HG02973 (cell line): ENCODE measurements around the gene ENOSF1.
"Not testable (repeated sequence)": the region's sequence is repeated elsewhere in the genome, so short reads cannot be mapped to it uniquely, and the experiment has no call there.

Source experiments
- ATAC-seq: cut with Tn5 transposase; IDR thresholded peaks from one replicate; pipeline ENCODE4 v1.9.1; 2021; ENCODE audit warnings: moderate library complexity; ENCODE audit not compliant: unreplicated experiment

Gene ENOSF1, protein sequence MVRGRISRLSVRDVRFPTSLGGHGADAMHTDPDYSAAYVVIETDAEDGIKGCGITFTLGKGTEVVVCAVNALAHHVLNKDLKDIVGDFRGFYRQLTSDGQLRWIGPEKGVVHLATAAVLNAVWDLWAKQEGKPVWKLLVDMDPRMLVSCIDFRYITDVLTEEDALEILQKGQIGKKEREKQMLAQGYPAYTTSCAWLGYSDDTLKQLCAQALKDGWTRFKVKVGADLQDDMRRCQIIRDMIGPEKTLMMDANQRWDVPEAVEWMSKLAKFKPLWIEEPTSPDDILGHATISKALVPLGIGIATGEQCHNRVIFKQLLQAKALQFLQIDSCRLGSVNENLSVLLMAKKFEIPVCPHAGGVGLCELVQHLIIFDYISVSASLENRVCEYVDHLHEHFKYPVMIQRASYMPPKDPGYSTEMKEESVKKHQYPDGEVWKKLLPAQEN

DNA sequence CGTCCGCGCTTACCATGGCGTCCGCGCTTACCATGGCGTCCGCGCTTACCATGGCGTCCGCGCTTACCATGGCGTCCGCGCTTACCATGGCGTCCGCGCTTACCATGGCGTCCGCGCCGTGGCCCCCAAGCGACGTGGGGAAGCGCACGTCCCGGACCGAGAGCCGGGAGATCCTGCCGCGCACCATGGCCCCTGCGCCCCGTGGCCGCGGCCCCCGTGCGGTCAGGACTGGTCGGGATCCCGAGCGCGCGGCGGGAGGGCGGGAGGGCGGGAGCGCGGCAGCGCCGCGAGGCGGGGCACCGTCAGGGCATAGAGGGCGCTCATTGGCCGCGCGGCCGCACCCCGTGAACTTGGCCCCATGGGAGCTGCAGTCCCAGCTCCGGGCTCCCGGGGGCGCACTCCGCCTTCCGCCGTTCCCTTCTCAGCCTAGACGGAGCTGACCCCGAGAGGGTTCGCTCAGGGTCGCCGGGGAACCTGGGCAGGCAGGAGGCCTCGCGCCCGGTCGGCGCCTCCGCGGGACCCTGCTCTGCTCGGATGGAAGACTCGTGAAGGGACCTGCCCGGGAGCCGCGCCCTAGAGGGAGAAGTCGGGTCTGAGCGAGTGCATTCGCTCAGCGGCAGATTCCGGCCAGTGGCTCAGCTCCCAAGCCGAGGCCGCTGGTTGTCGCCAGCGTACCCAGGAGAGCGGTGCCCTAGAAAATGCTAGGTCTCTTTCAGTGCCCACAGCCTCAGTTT lies at the start of gene ENOSF1:
ENOSF1 (minus strand) TSS at position 230 of the 734 bp plus-strand sequence; CDS start at position 187, 43 bp downstream.
- ATAC-seq: peak; percentile 89

DNA sequence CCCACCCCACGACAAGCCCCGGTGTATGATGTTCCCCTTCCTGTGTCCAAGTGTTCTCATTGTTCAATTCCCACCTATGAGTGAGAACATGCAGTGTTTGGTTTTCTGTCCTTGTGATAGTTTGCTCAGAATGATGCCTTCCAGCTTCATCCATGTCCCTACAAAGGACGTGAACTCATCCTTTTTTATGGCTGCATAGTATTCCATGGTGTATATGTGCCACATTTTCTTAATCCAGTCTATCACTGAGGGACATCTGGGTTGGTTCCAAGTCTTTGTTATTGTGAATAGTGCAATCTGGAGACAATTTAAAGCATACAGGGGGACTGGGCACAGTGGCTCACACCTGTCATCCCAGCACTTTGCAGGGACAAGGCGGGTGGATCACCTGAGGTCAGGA lies 47.4 kb upstream of the ENOSF1 start:
- ATAC-seq: not testable (repeated sequence)

DNA sequence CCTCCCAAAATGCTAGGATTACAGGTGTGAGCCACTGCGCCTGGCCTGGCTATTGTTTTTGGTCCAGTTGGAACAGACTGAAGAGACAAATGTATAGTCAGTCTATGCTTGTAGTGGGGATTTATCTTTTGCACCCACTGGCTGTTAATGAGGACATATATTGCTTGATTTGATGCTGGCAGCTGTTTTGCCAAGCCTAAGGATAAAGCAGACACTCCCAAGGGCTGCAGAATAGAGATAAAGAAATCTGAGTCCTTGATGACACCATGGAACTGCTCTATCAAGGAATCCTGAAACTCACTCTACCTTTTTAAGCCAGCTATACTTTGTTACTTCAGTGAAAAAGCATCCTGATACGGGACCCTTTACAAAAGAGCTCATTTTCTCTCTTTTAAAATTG lies 43.1 kb upstream of the ENOSF1 start:
- ATAC-seq: no peak

DNA sequence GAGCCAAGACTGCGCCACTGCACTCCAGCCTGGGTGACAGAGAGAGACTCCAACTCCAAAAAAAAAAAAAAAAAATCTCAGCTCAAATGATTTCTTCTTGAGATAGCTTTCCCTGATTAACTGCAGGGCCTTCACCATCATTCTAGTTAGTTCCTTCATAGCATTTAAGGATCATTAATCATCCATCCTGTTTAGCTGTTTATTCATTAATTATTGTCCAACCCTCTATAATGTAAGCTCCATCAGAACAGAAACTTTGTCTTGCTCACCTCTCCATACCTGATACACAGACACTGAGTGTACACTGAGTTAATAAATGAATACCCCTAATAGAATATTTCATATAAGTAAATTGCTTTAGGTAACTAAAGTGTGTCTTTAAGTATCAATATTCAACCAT lies 42.2 kb upstream of the ENOSF1 start:
- ATAC-seq: no peak

GRCh38 chr18:750456-750855 lies 38.0 kb upstream of the ENOSF1 start:
- no peak for ATAC-seq

GRCh38 chr18:744832-745597 lies 32.6 kb upstream of the ENOSF1 start:
- no peak for ATAC-seq

DNA sequence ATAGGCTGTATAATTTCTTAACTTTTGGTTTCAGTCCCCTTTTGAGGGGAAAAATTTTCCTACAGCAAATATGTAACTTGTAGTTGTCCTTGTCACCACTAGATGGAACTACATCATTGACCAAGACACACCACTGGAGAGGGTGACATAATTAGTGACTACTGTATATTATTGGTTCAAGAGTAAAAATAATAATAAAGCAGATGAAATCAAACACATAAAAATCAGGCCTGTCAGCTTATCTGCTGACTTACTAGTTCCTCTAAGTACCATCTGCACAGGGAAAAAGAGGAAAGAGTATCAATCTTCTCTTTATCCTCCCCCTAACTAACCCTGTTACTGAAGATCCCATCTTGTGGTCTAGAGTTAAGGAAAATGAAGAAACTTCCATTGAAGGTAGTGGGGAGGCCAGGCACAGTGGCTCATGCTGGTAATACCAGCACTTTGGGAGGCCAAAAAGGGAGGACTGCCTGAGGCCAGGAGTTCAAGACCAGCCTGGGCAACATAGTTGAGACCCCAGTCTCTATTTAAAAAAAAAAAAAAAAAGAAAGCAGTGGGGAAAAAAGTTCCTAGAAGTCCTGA lies 29.6 kb upstream of the ENOSF1 start:
- ATAC-seq: peak; percentile 85

- ATAC-seq: no peak
Measured at GRCh38 chr18:732371-732770, 19.9 kb upstream of the ENOSF1 start.

GRCh38 chr18:731185-731584 lies 18.8 kb upstream of the ENOSF1 start:
- ATAC-seq: no peak

DNA sequence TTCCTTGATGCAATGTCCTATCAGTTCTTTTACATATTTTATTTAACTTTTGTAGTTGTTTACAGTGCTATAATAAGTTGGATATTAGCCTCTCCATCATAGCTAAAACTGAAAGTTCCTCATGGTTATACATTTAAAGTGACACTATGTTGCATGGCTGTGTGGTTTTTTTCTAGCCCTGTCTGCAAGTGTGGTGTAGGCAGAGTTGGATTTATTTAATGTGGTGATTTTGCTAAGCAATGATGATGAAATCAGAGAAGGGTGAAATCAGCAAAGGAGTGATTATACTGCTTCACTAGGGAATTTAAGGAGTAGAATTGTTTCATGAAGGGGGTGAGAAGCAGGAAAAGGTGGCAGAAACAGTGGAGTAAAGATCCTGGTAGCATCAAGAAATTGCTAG lies 18.3 kb upstream of the ENOSF1 start:
- ATAC-seq: no peak

GRCh38 chr18:730120-730519 lies 17.7 kb upstream of the ENOSF1 start:
- not testable (repeated sequence) for ATAC-seq

- ATAC-seq: no peak
Measured at GRCh38 chr18:725646-726045, 13.2 kb upstream of the ENOSF1 start.

DNA sequence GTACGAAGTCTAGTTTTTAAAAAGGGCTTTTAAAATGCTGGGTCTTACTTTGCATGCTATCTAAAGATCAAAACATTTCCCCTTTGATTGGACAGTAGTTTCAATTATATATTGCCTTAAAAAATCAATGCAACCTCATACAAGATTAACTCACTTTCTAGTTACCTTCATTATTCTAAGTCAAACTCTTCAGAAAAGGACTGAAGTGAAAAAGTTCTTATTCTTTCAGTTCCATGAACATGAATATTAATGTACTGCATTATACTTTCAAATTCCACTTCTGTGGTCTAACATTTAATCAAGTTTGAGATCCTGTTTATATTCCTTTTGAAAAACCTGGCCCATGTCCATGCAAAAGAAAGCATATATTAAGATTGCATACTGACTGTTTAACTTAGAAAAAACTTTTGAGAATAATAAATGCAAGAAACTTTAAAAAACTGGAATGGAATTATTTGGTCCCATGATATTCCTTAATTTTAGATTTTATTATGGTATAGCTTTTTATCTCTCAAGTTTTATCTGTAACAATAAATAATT lies 11.2 kb upstream of the ENOSF1 start:
- no peak for ATAC-seq

DNA sequence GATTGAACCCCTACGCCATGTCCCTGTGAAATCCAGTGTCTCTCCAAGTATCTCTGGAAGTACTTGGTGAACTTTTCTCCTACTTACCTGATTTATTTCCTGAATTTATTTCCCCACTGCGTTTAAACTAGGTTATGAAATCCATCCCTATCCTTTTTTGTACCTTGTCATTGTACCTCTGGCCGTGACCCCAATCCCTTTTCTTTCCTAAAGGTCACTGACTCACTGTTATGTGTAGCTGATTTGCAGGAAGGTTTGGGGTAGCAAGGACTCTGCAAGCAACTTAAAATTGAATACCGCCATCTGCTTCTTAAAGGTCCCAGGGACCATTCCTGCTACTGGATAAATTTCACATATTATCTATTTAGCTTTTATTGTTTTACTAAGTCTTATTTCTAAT lies 4.6 kb upstream of the ENOSF1 start:
- no peak for ATAC-seq

DNA sequence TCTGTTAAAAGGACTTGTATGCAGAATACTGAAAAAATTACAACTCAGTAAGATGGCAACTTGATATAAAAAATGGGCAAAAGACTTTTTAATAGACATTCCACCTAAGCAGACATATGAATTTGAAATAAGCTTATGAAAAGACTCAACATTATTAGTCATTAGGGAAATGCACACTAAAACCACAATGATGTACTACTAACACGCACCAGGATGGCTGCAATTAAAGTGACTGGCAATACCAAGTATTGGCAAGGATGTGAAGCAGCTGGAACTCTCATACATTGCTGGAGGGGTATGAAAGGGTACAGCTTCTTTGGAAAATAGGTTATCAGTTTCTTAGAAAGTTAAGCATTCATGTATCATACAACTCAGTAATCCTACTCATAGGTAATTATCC lies 3.2 kb upstream of the ENOSF1 start:
- ATAC-seq: no peak

GRCh38 chr18:713135-713490 lies 683 bp upstream of the ENOSF1 start:
- ATAC-seq: no peak

- ATAC-seq: peak; percentile 53
Measured at GRCh38 chr18:711657-712400, 601 bp downstream of the ENOSF1 start.

DNA sequence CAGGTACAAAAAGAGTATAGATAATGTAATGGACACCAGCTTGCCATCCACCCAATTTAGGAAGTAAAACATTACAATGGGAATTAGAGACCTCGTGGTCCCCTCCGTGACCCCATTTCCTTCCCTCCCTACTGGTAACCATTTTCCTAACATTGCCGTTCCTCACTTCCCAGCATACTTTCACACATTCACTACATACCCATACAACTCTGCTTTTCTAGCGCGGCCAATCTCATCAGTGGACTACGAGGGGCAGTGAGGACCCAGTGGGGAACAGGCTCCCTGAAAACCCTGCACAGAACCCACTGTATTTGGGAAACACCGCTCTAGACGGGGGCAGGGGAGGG lies 1.1 kb downstream of the ENOSF1 start:
- no peak for ATAC-seq

DNA sequence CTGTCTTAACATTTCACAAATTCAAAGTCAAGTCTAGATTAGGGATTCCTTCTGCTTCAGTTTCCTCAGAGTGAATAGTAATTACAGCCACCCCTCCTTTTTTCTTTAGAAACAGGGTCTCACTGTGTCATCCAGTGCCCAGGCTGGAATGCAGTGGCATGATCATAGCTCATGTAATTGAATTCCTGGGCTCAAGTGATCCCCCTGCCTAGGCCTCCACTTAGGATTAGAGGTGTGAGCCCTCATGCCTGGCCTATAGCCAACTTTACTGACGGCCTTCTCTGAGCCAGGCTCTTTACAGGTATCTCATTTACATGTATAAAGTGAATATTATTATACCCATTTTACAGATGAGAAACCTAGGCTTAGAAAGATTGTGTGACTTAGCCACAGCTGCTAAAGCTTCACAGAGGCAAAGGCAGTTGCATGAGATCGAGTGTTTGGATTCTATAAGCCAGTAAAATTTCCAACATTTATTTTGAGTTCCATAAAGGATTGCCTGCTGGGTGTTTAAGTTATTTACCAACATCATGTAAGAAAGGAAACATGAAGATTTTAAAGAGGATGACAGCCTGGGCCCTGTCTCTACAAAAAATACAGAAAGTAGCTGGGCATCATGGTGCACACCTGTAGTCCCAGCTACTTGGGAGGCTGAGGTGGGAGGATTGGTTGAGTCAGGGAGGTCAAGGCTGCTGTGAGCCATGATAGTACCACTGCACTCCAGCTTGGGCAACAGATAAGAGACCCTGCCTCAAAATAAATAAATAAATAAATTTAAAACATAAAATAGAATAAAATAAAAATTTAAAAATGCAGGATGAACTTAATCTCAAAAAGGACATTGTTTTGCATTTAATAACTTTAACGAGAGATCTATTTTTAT lies 1.8 kb downstream of the ENOSF1 start:
- ATAC-seq: no peak
